NCI-H510A treated with DMSO at 0.1 percent for 48 hours (cell line): ENCODE data around the gene GSX2.
"Not testable (repeated sequence)": the region's sequence is repeated elsewhere in the genome, so short reads cannot be mapped to it uniquely, and the experiment has no call there.

ENCODE experiments used
- DNase-seq: peaks from one replicate; lab custom pipeline; 2025; lab: John Stamatoyannopoulos, UW

Gene GSX2

DNA sequence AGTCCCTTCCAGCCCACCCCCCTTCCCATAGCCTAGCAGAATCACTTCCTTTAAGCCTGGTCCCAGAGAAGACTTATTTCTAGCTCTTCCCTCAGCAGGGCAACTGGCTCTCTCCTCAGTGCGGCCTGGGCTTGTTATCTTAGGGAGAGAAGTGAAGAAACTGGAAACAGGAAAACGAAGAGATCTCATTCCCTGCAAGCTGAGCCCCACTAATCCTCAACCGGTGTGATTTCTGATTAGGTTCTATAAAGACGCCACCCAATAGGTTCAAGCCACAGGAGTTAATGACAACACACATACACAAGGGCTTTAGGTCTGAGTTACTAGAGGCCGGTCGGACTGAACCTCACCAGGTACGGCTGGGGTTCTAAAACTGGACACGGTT lies 3.2 kb downstream of the GSX2 start:
- no peak for DNase-seq

DNA sequence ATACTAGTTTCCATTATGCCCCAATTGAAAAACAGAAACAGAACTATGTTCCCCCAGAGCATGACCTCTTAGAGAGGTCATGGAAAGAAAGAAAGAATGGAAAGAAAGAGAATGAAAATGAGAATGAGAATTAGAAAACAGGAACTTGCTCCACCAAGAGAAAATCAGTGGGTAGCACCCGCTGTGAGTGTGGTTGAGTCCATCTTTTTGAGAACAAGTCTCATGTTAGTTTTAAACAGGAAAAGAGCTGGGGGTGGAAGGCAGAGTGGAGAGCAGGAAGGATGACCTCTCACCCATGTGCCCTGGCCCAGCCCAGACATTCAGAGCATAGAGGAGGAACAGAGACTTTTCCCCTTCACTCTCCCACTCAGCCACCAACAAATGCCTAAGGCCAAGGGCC lies 4.9 kb downstream of the GSX2 start:
- DNase-seq: no peak

DNA sequence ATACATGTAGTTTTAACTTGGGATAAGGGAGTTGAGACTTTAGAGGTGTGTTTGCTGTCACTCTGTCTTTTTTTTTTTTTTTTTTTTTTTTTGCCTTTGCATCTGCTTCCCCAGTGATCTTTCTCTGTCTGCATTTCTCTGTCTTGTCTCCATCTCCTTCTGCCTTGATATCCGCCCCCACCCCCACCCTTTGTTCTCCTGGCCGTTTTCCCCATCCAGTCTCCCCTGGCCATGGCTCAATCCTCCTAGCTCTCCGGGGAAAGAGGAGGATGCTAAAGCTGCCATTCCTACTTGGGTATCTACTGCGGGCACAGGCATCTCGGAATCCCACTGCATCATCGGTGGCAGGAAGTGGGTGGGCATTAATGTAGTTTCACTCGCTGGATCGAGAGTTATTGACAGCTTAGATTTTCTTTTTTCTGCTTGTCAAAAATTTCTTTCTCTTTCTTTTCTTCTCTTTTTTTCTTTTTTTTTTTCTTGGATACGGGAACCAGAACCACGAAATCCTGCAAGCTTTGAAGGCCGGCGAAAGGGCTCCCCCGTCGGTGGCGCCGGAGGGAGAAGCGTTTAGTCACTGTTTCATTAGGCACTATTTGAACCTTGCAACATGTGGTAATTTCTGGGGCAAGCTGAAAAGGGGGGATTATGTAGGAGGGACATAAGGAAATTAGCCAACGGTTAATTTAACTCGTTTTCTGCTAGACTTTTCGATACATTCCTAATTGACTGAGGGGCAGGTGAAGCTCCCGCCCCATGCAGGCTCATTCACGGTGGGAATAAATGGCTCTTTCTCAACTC lies 8.2 kb downstream of the GSX2 start:
- DNase-seq: no peak

DNA sequence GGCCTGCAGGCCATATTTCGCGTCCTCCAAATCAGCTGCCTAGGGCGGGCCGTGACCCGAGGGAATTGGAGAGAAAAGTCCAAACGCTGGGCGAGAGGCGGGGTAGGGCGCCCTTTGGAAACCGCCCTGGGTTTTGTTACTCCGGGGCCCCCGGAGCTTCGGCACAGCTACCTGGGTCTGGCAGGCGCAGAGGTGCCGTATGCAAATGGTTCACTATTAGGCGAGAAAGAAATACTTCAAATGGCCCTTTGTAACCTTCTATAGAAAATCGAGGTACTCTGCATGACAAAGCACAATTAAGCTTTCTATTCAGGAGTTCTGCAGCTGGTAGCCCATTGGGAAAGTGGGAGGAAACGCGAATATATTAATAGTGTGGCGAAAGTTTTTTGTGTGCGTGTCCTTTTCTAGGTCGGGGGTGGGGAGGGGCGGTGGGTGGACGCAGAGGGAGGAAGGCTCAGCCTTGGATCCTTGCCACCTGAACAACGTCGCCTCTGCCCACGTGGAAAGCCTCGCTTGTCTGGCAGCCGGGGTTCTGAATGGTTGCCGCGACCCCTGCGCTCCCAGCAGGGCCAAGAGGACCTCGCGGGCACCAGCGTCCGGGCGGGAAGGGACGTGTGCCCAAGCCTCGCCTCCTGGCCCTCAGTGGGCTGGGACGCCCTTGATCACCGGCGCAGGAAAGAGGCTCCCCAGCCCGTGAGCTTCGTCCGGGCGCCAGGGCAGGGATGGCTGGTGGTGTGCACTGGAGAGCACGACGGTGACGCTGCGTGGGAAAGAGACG lies 9.5 kb downstream of the GSX2 start:
- DNase-seq: no peak

DNA sequence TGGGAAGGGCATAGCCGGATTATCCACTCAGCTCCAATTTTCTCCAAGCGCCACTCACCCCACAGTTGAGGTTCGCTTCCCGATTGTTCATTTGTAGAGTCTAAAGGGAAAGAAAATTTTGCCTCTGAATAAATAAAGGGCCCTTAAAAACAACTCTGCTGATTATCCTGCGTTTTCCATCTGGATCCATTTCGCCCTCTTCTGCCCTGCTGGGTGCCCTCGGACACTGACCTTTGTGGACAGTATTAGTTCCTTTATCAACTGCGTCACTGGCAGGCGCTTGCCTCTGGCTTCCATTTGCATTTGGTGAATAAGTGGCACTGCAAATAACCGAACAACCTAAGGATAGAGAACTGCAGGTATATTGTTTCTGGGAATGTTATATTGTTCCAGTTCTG lies 10.1 kb downstream of the GSX2 start:
- no peak for DNase-seq

DNA sequence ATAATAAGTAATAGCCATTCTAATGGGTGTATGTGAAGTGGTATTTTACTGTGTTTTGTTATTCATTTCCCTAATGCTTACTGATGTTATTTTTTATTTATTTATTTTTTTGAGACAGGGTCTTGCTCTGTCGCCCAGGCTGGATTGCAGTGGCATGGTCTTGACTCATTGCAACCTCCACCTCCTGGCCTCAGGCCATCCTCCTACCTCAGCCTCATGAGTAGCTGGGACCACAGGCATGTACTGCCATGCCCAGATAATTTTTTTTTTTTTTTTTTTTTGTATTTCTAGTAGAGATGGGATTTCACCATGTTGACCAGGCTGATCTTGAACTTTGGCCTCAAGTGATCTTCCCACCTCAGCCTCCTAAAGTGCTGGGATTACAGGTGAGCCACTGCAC lies 13.2 kb downstream of the GSX2 start:
- DNase-seq: not testable (repeated sequence)

DNA sequence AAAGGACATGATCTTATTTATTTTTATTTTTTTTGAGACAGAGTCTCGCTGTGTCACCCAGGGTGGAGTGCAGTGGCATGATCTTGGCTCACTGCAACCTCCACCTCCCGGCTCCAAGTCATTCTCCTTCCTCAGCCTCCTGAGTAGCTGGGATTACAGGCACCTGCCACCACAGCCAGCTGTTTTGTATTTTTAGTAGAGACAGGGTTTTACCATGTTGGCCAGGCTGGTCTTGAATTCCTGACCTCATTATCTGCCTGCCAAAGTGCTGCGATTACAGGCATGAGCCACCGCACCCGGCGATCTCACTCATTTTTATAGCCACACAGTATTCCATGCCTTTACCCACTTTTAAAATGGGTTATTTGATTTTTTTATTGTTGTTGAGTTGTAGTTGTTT lies 16.3 kb downstream of the GSX2 start:
- DNase-seq: not testable (repeated sequence)

DNA sequence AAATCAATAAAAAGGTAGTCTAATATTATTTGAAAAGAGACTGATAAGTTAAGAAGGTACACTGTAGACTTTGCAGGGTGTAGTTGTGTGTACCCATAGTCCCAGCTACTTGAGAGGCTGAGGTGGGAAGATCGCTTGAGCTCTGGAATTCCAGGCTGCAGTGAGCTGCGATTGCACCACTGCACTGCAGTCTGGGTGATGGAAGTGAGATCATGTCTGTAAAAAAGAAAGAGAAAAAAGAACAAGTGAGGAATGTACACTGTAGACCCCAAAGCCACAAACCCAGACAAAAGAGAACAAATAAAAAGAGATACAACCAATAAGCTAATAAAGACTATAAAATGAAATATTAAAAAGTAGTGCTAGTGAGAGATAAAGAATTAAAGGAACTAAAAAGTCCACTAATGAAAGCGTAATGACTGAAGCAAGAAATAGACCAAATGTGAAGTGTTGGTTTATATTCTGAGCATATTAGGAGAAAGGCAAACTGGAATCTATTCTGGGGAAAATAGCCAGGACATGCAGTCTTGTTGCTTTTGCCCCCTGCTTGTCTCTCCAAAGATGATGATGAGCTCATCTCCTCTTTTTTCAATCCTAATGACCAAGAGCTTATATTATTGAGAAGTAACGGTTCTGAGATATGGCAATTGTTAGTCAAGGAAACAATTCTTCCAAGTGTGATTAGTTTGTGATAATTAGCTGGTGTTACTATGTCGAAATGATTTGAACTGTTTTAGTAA lies 19.1 kb downstream of the GSX2 start:
- no peak for DNase-seq

DNA sequence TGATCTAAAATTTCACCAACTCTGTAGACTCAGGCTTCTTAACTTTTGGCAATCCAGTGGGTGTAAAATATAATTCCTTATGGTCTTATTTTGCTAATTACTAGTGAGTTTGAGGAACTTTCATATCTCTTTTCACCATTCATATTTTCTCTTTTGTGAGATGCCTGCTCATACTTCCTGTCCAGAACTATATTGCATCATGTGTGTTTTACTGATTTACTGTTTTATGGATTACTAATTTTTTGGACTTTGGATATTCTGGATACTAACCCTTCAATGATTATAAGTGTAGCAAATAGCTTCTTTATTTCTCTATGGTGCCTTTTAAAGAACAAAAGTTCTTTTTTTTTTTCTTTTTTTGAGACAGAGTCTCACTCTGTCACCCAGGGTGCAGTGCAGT lies 20.6 kb downstream of the GSX2 start:
- no peak for DNase-seq

DNA sequence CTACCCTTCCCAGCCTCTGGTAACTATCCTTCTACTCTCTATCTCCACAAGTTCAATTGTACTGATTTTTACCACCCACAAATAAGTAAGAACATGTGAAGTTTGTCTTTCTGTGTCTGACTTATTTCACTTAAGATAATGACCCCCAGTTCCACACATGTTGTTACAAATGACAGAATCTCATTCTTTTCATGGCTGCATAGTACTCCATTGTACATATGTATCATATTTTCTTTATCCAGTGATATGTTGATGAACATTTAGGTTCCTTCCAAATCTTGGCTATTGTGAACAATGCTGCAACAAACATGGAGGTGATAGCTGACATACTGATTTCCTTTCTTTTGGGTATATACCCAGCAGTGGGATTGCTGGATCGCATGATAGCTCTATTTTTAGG lies 27.7 kb downstream of the GSX2 start:
- no peak for DNase-seq

DNA sequence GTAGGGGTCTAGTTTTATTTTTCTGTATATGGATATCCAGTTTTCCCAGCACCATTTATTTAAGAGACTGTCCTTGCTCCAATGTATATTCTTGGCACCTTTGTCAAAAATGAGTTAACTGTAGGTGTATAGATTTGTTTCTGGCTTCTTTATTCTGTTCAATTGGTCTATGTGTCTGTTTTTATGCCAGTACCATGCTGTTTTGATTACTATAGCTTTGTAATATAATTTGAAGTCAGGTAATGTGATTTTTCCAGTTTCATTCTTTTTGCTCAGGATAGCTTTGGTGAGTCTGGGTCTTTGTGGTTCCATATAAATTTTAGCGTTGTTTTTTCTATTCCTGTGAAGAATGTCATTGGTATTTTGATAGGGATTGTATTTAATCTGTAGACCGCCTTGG lies 28.7 kb downstream of the GSX2 start:
- DNase-seq: not testable (repeated sequence)

DNA sequence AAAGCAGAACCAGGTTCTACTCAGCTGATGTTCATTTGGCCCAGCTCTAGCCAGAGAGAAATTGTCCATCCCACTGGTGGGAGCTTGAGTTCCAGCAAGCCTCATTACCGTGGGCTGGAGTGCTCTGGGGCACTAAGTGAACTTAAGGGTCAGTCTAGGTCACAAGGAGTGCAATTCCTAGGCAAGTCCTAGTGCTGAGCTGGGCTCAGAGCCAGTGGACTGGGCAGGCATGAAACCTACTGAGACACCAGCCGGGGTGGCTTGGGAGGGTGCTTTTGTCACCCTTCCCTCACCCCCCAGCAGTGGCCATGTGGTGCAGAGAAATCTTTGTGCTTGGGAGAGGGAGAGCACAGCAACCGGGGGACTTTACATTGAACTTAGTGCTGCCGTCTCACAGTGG lies 39.4 kb downstream of the GSX2 start:
- no peak for DNase-seq

DNA sequence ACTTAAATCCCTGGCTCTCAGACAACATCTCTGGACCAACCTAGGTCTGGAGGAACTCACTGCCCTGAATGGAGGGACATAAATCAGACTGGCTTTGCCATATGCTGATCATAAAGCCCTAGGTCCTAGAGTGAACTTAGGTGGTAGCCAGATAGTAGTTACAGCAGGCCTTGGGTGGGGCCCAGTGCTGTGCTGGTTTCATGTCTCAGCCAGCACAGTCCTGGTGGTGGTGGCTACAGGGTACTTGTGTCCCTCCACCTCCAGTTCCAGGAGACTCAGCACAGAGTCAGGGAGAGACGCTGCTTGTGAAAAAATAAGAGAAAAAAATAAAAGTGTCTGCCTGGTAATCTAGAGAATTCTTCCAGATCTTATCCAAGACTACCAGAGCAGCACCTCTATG lies 40.3 kb downstream of the GSX2 start:
- no peak for DNase-seq

DNA sequence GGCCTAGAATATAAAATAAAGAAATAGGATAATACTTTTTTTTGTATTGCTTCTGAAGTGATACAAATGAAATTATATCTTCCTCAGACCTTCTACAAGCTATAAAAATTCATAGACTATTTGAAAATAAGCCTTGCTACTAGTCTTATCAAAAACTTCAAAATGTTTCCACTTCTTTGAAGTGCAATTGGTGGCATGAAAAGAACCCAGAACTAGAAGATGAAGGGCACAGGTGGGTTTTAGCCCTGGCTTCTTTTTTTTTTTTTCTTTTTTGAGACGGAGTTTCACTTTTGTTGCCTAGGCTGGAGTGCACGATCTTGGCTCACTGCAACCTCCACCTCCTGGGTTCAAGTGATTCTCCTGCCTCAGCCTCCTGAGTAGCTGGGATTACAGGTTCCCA lies 44.2 kb downstream of the GSX2 start:
- DNase-seq: no peak

DNA sequence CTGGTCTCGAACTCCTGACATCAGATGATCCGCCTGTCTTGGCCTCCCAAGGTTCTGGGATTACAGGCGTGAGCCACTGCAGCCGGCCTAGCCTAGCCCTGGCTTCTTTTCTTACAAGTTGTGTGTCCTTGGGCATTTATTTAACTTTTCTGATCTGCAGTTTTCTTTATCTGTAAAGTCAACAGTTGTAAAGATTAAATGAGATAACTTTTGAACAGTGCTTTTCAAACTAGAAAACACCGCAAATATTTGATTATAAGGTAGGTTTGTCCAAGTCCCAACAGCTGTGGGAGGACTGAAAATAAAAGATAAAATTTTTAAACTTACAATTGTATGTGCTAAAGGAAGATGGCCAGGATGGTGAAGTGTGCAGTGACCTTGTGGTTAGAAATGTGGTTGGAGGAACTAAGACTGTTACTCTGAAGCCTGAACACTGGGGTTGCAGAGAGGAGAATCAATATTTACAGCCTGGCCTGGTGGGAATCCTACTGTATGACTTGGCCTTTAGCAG lies 44.8 kb downstream of the GSX2 start:
- DNase-seq: no peak

DNA sequence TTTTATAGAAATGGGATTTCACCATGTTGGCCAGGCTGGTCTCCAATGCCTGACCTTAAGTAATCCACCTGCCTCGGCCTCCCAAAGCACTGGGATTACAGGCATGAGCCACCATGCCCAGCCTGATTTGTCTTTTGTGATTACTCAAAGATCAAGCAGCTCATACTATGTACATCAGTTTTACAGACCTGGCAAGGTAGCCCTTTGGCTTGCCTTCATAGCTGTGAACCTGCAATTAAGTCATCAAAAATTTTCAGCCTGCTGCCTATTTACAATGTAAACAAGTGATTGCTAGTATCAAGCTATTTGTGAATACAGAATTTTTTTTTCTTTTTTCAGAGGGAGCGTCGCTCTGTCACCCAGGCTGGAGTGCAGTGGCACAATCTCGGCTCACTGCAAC lies 46.2 kb downstream of the GSX2 start:
- no peak for DNase-seq

DNA sequence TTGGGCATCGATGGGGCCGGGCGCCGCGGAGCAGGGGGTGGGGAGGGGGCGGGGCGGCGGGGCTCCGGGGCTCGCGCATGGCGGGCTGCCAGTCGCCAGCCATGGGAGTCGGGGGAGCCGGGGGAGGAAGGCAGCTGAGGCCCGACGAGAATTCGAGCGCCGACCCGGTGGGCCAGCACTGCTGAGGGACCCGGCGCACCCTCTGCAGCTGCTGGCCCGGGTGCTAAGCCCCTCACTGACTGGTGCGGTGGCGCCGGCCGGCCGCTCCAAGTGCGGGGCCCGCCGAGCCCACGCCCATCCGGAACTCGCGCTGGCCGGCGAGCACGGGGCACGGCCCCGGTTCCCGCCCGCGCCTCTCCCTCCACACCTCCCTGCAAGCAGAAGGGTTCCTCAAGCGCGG lies 49.4 kb downstream of the GSX2 start:
- DNase-seq: no peak
